ENCODE measurements around the gene HCFC2.

- TF ChIP-seq CTCF (IDR thresholded peaks at IDR 0.05; ENCODE audit: low read depth, low read length, poor library complexity, severe bottlenecking) (no peak), EZH2phosphoT487 (IDR thresholded peaks at IDR 0.05; ENCODE audit: borderline replicate concordance, low read length) (no peak)
Measured at GRCh38 chr12:104137902-104138796, 73.8 kb downstream of the HCFC2 start, which contains the start of gene NFYB.

Measured in DOHH2 (cell line).